ENCODE data around the gene HABP2.

The HABP2 gene

GRCh38 chr10:113527211-113527906 is 25.5 kb upstream of the HABP2 start:
- no peak for DNase-seq

- DNase-seq, result no peak
Observed at GRCh38 chr10:113528876-113529275, 24.0 kb upstream of the HABP2 start.

GRCh38 chr10:113529575-113529974 is 23.3 kb upstream of the HABP2 start:
- no peak for DNase-seq

- DNase-seq, result no peak
Observed at GRCh38 chr10:113530476-113530875, 22.4 kb upstream of the HABP2 start.

- no peak for DNase-seq
Observed at GRCh38 chr10:113532724-113533123, 20.1 kb upstream of the HABP2 start.

- no peak for DNase-seq
Observed at GRCh38 chr10:113533801-113534200, 19.1 kb upstream of the HABP2 start.

GRCh38 chr10:113534423-113534822 is 18.4 kb upstream of the HABP2 start:
- no peak for DNase-seq

- no peak for DNase-seq
Observed at GRCh38 chr10:113537672-113538071, 15.2 kb upstream of the HABP2 start.

GRCh38 chr10:113538151-113538550 is 14.7 kb upstream of the HABP2 start:
- DNase-seq, result no peak

- DNase-seq, result no peak
Observed at GRCh38 chr10:113539789-113540188, 13.1 kb upstream of the HABP2 start.

- DNase-seq, result no peak
Observed at GRCh38 chr10:113540845-113541548, 11.9 kb upstream of the HABP2 start.

GRCh38 chr10:113541549-113541927 is 11.3 kb upstream of the HABP2 start:
- no peak for DNase-seq

- no peak for DNase-seq
Observed at GRCh38 chr10:113543107-113543955, 9.5 kb upstream of the HABP2 start.

GRCh38 chr10:113544392-113544791 is 8.5 kb upstream of the HABP2 start:
- no peak for DNase-seq

GRCh38 chr10:113547426-113547825 is 5.4 kb upstream of the HABP2 start:
- DNase-seq, result no peak

GRCh38 chr10:113549856-113550255 is 3.0 kb upstream of the HABP2 start:
- no peak for DNase-seq

- no peak for DNase-seq
Observed at GRCh38 chr10:113550365-113550764, 2.5 kb upstream of the HABP2 start.

GRCh38 chr10:113552014-113552413 is 839 bp upstream of the HABP2 start:
- DNase-seq, result no peak

- no peak for DNase-seq
Observed at GRCh38 chr10:113553149-113553548, 296 bp downstream of the HABP2 start.

GRCh38 chr10:113554214-113554613 is 1.4 kb downstream of the HABP2 start:
- DNase-seq, result no peak

GRCh38 chr10:113555245-113555644 is 2.4 kb downstream of the HABP2 start:
- DNase-seq, result no peak

- no peak for DNase-seq
Observed at GRCh38 chr10:113555751-113556150, 2.9 kb downstream of the HABP2 start.

- DNase-seq, result no peak
Observed at GRCh38 chr10:113557424-113557862, 4.6 kb downstream of the HABP2 start.

- no peak for DNase-seq
Observed at GRCh38 chr10:113557903-113558321, 5.1 kb downstream of the HABP2 start.

Data from activated CD4-positive, alpha-beta T cell treated with anti-CD3 and anti-CD28 coated beads for 1 hour (primary cell).